ENCODE data around the gene MRPL24. TPM values are rescaled to one million over a fixed set of nuclear protein-coding genes. Genes with fewer than 3 reads are reported as not detected.
A peak's percentile ranks its signal among the peaks of the same experiment; 100 is the strongest.

MRPL24 gene
- total and polyA plus RNA-seq, 9 of the 15 experiments (the other 6 are each of a cell fraction or from before 2014, with no cell fraction given) = 74.3 to 267 (median 113) TPM

DNA sequence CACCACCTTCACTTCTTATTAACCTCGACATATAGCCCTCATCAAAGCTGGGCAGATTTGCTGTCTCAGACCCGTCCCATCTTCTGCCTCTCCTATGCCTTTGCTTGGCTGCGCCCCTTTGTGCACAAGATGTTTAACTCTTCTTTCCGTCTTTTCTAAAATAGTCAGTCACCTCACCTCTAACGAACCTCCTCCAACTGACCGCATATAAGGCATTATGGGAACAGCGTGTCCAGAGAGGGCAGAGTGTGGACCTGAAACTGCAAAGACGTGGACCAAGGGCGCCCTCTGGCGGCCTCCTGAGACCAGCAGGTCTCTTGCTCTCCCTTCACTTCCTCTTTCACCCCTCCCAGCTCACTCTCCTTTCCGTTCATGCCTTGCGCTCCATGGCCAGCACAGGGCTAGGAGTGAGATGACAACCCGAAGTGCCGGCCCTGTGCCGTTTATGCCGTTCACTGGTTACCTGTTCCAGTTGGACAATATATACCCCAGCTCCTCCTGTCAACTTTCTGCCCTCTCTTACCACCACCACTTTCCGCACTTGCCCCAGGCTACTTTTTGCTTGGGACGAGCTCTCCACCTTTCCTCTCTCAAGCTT, 15.1 kb downstream of the MRPL24 start (continued):
- TF ChIP-seq SREBF2 (CRISPR knock-in tag; IDR thresholded peaks at IDR 0.05) (no peak), XRCC5 (IDR thresholded peaks at IDR 0.05; ENCODE audit: low read depth, low read length) (peak; percentile 84; the same call in 1 of the 2 replicates), PTRF (tag; IDR thresholded peaks at IDR 0.05) (no peak), FOS (IDR thresholded peaks at IDR 0.05; ENCODE audit: extremely low read depth, insufficient read length) (no peak), NCOA4 (IDR thresholded peaks at IDR 0.05; ENCODE audit: partially characterized antibody) (no peak), NRF1 (conservative IDR thresholded peaks at IDR 0.05 in 1 of 2, IDR thresholded peaks at IDR 0.05 in 1 of 2) (peak; percentile 25 to 49; a peak in 3 of 4 replicates), FIP1L1 (IDR thresholded peaks at IDR 0.05; ENCODE audit: low read depth, low read length, poor library complexity, severe bottlenecking) (no peak), SMAD4 (CRISPR knock-in tag; conservative IDR thresholded peaks at IDR 0.05) (no peak; the same call in 1 of the 2 replicates), ZNF134 (CRISPR knock-in tag; conservative IDR thresholded peaks at IDR 0.05) (no peak; the same call in none of the 2 replicates), ZNF197 (CRISPR knock-in tag; IDR thresholded peaks at IDR 0.05; ENCODE audit: low read depth) (no peak), ZNF584 (CRISPR knock-in tag; IDR thresholded peaks at IDR 0.05; ENCODE audit: low read depth) (no peak), NCOA2 (IDR thresholded peaks at IDR 0.05; ENCODE audit: partially characterized antibody in 2 of 2) (no peak), MYNN (IDR thresholded peaks at IDR 0.05) (no peak; the same call in 1 of the 2 replicates), MYNN (CRISPR knock-in tag; IDR thresholded peaks at IDR 0.05) (no peak), KDM1A (IDR thresholded peaks at IDR 0.05) (no peak), ZNF668 (CRISPR knock-in tag; IDR thresholded peaks at IDR 0.05) (no peak), ZNF695 (CRISPR knock-in tag; IDR thresholded peaks at IDR 0.05) (no peak), CCNT2 (IDR thresholded peaks at IDR 0.05; ENCODE audit: borderline replicate concordance, extremely low read depth, insufficient read length, low read depth, low read length) (no peak), KLF6 (CRISPR knock-in tag; IDR thresholded peaks at IDR 0.05; ENCODE audit: borderline replicate concordance) (no peak), COPS2 (conservative IDR thresholded peaks at IDR 0.05) (no peak)
- TF ChIP-seq, protein P1, sequence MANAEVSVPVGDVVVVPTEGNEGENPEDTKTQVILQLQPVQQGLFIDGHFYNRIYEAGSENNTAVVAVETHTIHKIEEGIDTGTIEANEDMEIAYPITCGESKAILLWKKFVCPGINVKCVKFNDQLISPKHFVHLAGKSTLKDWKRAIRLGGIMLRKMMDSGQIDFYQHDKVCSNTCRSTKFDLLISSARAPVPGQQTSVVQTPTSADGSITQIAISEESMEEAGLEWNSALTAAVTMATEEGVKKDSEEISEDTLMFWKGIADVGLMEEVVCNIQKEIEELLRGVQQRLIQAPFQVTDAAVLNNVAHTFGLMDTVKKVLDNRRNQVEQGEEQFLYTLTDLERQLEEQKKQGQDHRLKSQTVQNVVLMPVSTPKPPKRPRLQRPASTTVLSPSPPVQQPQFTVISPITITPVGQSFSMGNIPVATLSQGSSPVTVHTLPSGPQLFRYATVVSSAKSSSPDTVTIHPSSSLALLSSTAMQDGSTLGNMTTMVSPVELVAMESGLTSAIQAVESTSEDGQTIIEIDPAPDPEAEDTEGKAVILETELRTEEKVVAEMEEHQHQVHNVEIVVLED (CRISPR knock-in tag; IDR thresholded peaks at IDR 0.05) = no peak
- TF ChIP-seq, protein P2, sequence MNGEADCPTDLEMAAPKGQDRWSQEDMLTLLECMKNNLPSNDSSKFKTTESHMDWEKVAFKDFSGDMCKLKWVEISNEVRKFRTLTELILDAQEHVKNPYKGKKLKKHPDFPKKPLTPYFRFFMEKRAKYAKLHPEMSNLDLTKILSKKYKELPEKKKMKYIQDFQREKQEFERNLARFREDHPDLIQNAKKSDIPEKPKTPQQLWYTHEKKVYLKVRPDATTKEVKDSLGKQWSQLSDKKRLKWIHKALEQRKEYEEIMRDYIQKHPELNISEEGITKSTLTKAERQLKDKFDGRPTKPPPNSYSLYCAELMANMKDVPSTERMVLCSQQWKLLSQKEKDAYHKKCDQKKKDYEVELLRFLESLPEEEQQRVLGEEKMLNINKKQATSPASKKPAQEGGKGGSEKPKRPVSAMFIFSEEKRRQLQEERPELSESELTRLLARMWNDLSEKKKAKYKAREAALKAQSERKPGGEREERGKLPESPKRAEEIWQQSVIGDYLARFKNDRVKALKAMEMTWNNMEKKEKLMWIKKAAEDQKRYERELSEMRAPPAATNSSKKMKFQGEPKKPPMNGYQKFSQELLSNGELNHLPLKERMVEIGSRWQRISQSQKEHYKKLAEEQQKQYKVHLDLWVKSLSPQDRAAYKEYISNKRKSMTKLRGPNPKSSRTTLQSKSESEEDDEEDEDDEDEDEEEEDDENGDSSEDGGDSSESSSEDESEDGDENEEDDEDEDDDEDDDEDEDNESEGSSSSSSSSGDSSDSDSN (IDR thresholded peaks at IDR 0.05; ENCODE audit: borderline replicate concordance in 1 of 2, low read depth in 2 of 2, low read length in 2 of 2) = no peak
- TF ChIP-seq, protein P3, sequence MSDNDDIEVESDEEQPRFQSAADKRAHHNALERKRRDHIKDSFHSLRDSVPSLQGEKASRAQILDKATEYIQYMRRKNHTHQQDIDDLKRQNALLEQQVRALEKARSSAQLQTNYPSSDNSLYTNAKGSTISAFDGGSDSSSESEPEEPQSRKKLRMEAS (CRISPR knock-in tag; IDR thresholded peaks at IDR 0.05) = peak; percentile 65; the same call in 1 of the 2 replicates
- TF ChIP-seq, protein P4, sequence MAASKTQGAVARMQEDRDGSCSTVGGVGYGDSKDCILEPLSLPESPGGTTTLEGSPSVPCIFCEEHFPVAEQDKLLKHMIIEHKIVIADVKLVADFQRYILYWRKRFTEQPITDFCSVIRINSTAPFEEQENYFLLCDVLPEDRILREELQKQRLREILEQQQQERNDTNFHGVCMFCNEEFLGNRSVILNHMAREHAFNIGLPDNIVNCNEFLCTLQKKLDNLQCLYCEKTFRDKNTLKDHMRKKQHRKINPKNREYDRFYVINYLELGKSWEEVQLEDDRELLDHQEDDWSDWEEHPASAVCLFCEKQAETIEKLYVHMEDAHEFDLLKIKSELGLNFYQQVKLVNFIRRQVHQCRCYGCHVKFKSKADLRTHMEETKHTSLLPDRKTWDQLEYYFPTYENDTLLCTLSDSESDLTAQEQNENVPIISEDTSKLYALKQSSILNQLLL (CRISPR knock-in tag; IDR thresholded peaks at IDR 0.05; ENCODE audit: borderline replicate concordance) = no peak
